A549 treated with AZD9567 at 1 μM for 4 hours (cell line): ENCODE data around the gene VPS9D1. TPM values are rescaled to one million over a fixed set of nuclear protein-coding genes. Genes with fewer than 3 reads are reported as not detected.

ENCODE experiments used
- total RNA-seq: library from RNA; stranded (reverse); fragments of 200-300 nt; extraction: Qiagen RNA extraction; gene quantifications from 5 replicates; pipeline ENCODE4 v1.2.3, GENCODE V29; 2022; ENCODE audit not compliant: insufficient read depth

The VPS9D1 gene, protein sequence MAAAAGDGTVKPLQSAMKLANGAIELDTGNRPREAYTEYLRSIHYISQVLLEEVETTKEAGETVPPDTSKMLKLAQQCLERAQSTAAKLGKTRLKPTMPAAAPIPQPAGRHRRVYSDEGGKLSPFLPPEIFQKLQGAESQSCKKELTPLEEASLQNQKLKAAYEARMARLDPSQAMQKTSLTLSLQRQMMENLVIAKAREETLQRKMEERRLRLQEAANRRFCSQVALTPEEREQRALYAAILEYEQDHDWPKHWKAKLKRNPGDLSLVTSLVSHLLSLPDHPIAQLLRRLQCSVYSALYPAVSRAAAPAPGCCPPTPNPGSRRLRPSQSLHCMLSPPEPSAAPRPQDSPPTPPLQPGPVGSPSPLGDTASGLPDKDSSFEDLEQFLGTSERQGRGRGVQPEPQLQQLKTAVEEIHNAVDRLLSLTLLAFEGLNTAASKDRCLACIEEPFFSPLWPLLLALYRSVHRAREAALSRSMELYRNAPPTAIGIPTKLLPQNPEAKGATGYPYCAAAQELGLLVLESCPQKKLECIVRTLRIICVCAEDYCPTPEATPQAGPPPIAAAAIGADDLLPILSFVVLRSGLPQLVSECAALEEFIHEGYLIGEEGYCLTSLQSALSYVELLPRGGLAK
- 0.99 to 5.7 TPM (median 4.6 TPM) in 5 replicates for total RNA-seq

DNA sequence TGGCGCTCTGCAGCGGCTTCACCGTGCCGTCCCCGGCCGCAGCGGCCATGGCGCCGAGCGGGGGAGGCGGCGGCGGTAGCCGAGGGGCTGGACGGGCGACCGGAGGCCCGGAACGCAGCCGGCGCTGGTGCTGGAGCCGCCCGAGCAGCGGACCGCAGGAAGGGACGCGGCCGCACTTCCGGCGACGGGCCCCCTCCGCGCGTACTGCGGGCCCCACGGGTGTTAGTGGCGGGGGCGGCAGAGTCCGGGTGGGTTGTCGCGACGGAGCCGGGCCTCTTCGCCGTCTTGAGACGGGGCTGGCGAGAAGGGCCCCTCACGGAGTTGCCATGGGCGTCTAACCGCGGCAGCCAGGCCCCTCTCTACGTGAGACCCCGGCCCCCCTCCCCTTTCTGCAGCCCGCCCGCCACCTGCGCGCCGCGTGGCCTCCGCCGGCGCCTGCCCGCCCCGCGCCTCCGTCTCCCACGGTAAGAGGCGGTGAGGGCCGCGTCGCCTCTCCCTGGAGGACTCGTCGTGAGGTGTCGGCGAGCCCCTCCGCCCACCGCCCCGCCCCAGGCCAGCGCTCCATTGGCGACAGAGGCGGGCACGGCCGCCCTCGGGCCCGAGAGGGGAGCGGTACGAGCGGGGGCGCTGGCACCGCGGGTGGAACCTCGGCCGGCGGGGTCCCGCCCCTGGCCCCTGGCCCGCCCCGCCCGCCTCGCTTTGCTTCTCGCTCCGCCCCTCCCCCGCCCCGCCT is at the start of gene VPS9D1, which contains the start of gene ZNF276:
Gene VPS9D1, minus strand, starts transcription at position 86 of the 733 bp plus-strand sequence. Its CDS starts 37 bp downstream, at position 49.
Gene ZNF276, plus strand, starts transcription at position 725 of the 733 bp plus-strand sequence. CDS start 104 bp downstream, outside the sequence.

DNA sequence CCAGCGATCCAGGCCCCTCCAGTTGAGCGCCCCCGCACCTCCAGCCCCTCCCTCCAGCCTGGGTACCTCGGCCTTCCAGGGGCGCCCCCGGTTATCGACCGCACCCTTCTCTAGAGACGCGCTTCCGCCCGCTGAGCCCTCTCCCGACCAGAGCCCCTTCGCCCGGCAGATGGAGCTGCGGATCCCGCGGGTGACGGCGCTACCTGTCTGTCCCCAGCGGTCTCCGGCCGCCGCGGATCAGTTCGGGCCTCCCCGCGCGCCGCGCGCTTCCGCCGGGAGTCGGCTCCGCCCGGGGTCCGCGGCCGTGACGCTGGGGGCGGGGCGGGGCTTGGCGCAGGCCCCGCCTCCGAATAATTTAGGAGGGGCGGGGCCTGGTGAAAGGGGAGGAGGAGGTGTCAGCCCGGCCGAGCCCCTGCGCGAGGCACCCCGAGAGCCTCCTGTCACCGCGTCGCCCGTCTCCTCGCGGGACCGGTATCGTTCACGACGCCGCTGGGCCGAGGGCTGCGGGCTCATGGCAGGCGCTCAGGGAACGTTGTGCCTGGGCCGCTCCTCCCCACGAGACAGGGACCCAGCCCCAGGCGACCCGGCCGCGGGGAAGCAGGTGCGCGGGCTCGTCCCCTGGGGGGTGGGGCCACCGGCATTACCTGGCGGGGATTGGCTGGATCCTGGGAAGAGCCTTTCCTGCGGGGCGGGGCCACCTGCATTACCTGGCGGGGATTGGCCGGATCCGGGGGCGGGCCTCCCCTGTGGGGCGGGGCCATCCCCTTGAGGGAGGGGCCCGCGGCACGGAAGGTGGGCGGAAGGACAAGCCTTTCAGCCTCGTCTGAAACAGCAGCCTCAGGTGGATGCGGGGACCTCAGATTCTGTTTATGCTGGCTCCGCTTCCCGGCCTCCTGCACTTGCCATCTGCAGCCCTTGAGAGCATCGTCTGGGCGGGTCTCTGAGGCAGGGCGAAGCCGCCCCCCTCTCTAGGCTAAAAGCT is 19.0 kb downstream of the VPS9D1 start, which contains the start of gene SPATA2L:
Gene SPATA2L, minus strand, starts transcription at position 281 of the 982 bp plus-strand sequence. CDS start 473 bp downstream, outside the sequence.

DNA sequence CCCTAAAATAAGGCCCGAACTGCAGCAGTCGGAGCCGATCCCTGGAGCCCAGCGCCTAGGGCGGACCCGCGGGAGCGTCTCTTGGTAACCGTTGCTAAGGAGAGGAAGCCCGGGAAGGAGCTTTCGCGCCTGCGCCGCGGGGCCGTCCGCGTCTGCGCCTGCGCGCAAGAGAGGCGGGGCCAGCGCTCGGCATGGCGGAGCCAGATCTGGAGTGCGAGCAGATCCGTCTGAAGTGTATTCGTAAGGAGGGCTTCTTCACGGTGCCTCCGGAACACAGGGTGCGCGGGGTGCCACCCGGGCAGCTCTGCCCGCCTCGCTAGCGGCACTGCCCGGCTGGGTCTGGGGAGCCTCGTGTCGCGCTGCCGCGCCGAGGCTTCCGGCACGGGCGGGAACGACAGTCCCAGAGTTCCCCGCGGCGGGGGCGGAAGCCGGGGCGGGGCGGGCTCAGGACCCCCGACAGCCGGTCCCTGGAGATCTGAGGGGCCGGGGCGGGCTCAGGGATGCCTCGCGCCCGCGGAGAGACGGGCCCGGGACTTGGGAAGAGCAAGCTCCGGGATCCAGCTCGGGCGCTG is 34.1 kb downstream of the VPS9D1 start, which contains the start of gene CDK10:
Gene CDK10, plus strand, starts transcription at position 170 of the 572 bp plus-strand sequence. Its CDS starts 22 bp downstream, at position 192.

DNA sequence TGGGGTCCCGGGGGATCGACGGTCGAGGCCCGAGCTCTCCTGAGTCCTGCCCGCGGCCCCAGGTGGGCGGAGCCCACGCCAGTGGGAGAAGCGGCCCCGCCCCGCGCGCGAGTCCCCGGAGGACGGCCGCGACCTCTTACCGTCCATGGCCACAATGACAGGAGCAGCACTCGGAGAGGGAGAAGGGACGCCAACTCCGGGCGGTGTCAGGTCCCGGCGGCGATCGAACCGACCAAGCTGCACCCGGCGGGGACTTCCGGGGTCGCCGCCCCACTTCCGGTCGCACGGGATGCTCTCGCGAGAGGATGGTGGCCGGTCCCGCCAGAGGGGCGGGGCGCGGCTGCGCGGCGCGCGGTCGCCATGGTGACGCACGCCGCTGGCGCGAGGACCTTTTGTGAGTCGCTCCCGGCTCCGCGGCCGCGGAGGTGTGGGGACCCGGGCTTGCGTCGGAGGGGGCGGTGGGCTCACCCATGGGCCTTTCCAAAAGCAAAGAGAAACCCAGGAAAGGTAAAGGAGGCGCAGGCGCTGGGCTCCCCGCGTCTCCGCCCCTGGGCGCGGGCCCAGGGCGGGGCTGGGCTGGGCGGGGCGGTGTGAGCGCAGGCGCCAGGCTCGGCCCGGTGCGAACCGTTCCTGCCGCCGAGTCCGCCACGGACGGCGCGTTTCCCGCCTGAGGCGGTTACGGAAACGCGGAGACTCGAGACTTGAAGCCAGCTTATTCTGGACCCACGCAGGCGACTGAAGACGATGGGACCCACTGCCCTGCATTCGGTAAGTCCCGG is 63.1 kb downstream of the VPS9D1 start, which contains the start of the genes CHMP1A and SPATA33:
Gene CHMP1A, minus strand, starts transcription at position 267 of the 779 bp plus-strand sequence. Its CDS starts 120 bp downstream, at position 147.
Gene SPATA33, plus strand, starts transcription at position 395 of the 779 bp plus-strand sequence. Its CDS starts 76 bp downstream, at position 471.

Other genes with a start within 250 kb of the VPS9D1 start
- 77.7 to 115 TPM (median 114 TPM) in 5 replicates for gene ANKRD11, start 230.3 kb downstream of the VPS9D1 start, total RNA-seq
- 56.2 to 113 TPM (median 104 TPM) in 5 replicates for gene SPG7, start 212.5 kb downstream of the VPS9D1 start, total RNA-seq
- 2,658 to 4,373 TPM (median 4,191 TPM) in 5 replicates for gene RPL13, start 160.2 kb downstream of the VPS9D1 start, total RNA-seq
- gene CPNE7, start 145.1 kb downstream of the VPS9D1 start, total RNA-seq, result 38.2 to 80.3 TPM (median 74.3 TPM) in 5 replicates
- 0.60 to 1.4 TPM (median 0.99 TPM) in 4 of 5 replicates, not detected in the other for gene DPEP1, start 107.3 kb downstream of the VPS9D1 start, total RNA-seq
- gene CHMP1A, start 63.2 kb downstream of the VPS9D1 start, total RNA-seq, result 91.4 to 130 TPM (median 96.9 TPM) in 5 replicates
- 15.6 to 17.3 TPM (median 16.9 TPM) in 5 replicates for gene SPATA33, start 63.1 kb downstream of the VPS9D1 start, total RNA-seq
- gene CDK10, start 34.2 kb downstream of the VPS9D1 start, total RNA-seq, result 33.1 to 62.5 TPM (median 51.7 TPM) in 5 replicates
- gene SPATA2L, start 19.2 kb downstream of the VPS9D1 start, total RNA-seq, result 7.7 to 13.6 TPM (median 12.9 TPM) in 5 replicates
- gene ZNF276, start 639 bp upstream of the VPS9D1 start, total RNA-seq, result 21.4 to 26.6 TPM (median 22.9 TPM) in 5 replicates
- 26.8 to 40.5 TPM (median 36.0 TPM) in 5 replicates for gene FANCA, start 95.7 kb upstream of the VPS9D1 start, total RNA-seq
- gene SPIRE2, start 107.6 kb upstream of the VPS9D1 start, total RNA-seq, result 4.9 to 8.5 TPM (median 8.2 TPM) in 5 replicates
- gene TCF25, start 152.7 kb upstream of the VPS9D1 start, total RNA-seq, result 42.7 to 87.2 TPM (median 85.1 TPM) in 5 replicates
- gene MC1R, start 198.0 kb upstream of the VPS9D1 start, total RNA-seq, result 4.6 to 7.8 TPM (median 7.0 TPM) in 5 replicates
- 242 to 323 TPM (median 295 TPM) in 5 replicates for gene TUBB3, start 202.4 kb upstream of the VPS9D1 start, total RNA-seq
- 88.1 to 118 TPM (median 115 TPM) in 5 replicates for gene DEF8, start 227.9 kb upstream of the VPS9D1 start, total RNA-seq